Parathyroid adenoma (tissue), 2 donors: ENCODE results near the gene GOLGA6L22.
"Not testable (repeated sequence)": the region's sequence is repeated elsewhere in the genome, so short reads cannot be mapped to it uniquely, and the experiment has no call there.

Source experiments
- H2AFZ ChIP-seq: fragments of 300-600 bp; sonication (generic); one replicate; pipeline ENCODE4 v1.7.0; 2017; ENCODE audit warnings: antibody characterized with exemption, mild to moderate bottlenecking
- H3K27ac ChIP-seq: fragments of 300-600 bp; sonication (generic); one replicate; pipeline ENCODE4 v1.7.0; 2017
- H3K27me3 ChIP-seq: fragments of 300-600 bp; sonication (generic); one replicate; pipeline ENCODE4 v1.7.0; 2017; ENCODE audit warnings: low read length; ENCODE audit not compliant: control insufficient read depth, insufficient read depth
- H3K36me3 ChIP-seq: fragments of 300-600 bp; sonication (generic); one replicate; pipeline ENCODE4 v1.7.0; 2017; ENCODE audit warnings: low read length; ENCODE audit not compliant: control insufficient read depth, insufficient read depth
- H3K4me1 ChIP-seq: fragments of 300-600 bp; sonication (generic); one replicate; pipeline ENCODE4 v1.7.0; 2017; ENCODE audit warnings: control low read depth
- H3K4me2 ChIP-seq: fragments of 300-600 bp; sonication (generic); one replicate; pipeline ENCODE4 v1.7.0; 2017; ENCODE audit warnings: low read length
- H3K4me3 ChIP-seq: fragments of 300-600 bp; sonication (generic); one replicate; pipeline ENCODE4 v1.7.0; 2017; ENCODE audit warnings: low read depth, low read length
- H3K79me2 ChIP-seq: fragments of 300-600 bp; sonication (generic); one replicate; pipeline ENCODE4 v1.7.0; 2017; ENCODE audit warnings: control low read depth
- H3K9ac ChIP-seq: fragments of 300-600 bp; sonication (generic); one replicate; pipeline ENCODE4 v1.7.0; 2017; ENCODE audit warnings: mild to moderate bottlenecking
- H3K9me3 ChIP-seq: fragments of 300-600 bp; sonication (generic); one replicate; pipeline ENCODE4 v1.7.0; 2017; ENCODE audit warnings: low read length; ENCODE audit not compliant: control insufficient read depth
- donor health status: primary hyperparathyroidism.

The GOLGA6L22 gene, protein sequence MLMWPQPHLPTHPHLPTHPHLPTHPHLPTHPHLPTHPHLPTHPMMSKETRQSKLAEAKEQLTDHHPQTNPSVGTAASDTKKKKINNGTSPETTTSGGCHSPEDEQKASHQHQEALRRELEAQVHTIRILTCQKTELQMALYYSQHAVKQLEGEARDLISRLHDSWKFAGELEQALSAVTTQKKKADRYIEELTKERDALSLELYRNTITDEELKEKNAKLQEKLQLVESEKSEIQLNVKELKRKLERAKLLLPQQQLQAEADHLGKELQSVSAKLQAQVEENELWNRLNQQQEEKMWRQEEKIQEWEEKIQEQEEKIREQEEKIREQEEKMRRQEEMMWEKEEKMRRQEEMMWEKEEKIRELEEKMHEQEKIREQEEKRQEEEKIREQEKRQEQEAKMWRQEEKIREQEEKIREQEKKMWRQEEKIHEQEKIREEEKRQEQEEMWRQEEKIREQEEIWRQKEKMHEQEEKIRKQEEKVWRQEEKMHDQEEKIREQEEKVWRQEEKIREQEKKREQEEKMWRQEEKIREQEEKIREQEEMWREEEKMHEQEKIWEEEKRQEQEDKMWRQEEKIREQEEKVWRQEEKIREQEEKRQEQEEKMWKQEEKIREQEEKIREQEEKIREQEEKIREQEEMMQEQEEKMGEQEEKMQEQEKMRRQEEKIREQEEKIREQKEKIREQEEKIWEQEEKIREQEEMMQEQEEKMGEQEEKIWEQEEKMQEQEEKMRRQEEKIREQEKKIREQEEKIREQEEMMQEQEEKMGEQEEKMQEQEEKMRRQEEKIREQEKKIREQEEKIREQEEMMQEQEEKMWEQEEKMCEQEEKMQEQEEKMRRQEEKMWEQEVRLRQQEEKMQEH

DNA sequence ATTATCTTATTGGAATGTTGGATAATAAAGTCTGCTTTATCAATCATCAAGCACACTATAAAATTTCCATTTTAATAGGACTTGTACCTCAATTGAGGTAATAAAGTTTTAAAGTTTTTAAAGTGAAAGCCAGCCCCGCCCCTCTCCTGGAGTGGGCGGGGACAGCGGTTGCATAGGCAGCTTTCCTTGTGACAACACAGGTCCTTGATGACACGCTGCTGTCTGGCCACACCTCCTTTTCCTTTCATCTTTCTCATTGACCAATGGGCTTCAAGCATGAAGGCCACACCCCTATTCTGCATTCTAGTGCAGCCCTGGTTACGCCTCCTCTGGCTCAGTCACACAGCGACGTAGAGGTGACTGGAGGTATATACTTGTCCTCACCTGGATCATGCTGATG, at the start of gene GOLGA6L22:
TSS of gene GOLGA6L22 (plus strand) at position 301 of the 400 bp plus-strand sequence. CDS start at position 392, 91 bp downstream.
- not testable (repeated sequence) for H3K27me3 ChIP-seq, H3K79me2 ChIP-seq, H2AFZ ChIP-seq, H3K4me2 ChIP-seq, H3K4me1 ChIP-seq, H3K9ac ChIP-seq, H3K9me3 ChIP-seq, H3K36me3 ChIP-seq, H3K27ac ChIP-seq, H3K4me3 ChIP-seq

DNA sequence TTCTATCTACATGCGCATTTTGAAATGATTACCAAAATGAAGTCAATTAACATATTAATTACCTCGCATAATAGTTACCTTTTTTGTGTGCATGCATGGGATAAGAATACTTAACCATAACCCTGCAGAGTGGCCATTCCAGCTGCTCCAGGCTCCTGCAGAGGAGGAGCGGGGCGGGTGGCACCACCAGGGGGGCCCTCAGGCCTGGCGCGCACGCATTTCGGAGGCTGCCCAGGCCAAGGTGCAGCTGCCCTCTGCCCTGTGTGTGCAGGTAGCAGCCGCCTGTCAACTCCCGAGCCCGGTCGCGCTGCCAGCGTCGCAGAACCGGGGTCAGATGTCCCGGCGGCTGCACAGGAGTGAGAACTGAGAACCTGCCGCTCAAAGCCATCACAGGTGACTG, 41.4 kb upstream of the GOLGA6L22 start:
- not testable (repeated sequence) for H3K36me3 ChIP-seq, H3K4me2 ChIP-seq, H3K79me2 ChIP-seq, H3K9me3 ChIP-seq, H3K9ac ChIP-seq, H3K27me3 ChIP-seq, H3K4me1 ChIP-seq, H2AFZ ChIP-seq, H3K27ac ChIP-seq, H3K4me3 ChIP-seq

DNA sequence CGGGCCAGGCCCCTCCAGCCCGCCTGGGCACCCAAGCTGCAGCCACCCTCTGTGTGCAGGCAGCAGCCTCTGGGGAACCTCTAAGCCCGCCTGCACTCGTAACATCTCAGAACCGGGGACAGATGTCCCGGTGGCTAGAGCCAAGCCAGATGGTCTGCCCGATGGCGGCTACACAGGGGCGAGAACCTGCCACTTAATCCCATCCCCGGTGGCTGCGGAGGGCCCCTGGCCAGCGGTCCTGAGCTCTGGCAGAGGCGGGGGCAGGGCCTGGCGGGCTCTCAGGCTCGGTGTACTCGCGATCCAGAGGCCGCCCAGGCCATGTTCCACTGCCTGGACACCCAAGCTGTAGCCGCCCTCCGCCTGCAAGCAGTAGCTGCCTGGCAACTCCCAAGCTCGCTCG, 40.9 kb upstream of the GOLGA6L22 start:
- H2AFZ ChIP-seq, H3K9ac ChIP-seq, H3K4me1 ChIP-seq, H3K79me2 ChIP-seq, H3K4me3 ChIP-seq, H3K27ac ChIP-seq, H3K36me3 ChIP-seq, H3K27me3 ChIP-seq, H3K4me2 ChIP-seq, H3K9me3 ChIP-seq: not testable (repeated sequence)

DNA sequence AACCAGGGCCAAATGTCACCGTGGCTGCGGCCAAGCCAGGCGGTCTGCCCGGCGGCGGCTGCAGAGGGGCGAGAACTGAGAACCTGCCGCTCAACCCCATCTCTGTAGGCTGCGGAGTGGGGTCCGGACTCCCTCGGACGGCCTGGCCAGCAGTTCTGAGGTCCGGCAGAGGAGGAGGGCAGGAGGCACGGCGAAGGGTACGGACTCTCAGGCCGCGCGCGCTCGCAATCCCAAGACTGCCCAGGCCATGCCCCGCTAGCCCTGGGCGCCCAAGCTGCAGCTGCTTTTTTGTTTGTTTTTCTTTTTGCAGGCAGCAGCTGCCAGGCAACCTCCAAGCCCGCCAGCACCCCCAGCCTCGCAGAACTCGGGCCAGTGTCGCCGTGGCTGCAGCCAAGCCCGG, 40.5 kb upstream of the GOLGA6L22 start:
- H3K4me2 ChIP-seq, H3K27me3 ChIP-seq, H3K4me1 ChIP-seq, H3K27ac ChIP-seq, H3K36me3 ChIP-seq, H3K79me2 ChIP-seq, H3K9me3 ChIP-seq, H3K9ac ChIP-seq, H3K4me3 ChIP-seq, H2AFZ ChIP-seq: not testable (repeated sequence)

DNA sequence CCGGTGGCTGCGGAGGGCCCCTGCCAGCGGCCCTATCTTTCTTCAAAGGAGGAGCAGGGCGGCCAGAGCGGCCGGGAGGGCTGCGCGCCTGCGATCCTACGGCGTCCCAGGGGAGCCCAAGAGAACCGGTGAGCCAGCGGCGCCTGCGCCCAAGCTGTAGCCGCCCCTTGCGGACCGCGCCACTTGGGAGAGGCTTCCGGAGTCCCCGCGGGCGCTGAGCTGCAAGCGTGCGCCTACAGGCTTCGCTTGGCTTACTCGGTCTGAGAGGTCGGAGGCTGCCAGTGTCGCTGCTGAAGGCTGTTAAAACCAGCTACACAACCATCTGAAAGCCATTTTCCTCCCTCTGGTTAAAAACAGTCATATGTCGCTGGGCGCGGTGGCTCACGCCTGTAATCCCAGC, 40.0 kb upstream of the GOLGA6L22 start:
- not testable (repeated sequence) for H3K9ac ChIP-seq, H3K4me1 ChIP-seq, H3K27ac ChIP-seq, H3K27me3 ChIP-seq, H3K4me2 ChIP-seq, H3K36me3 ChIP-seq, H3K79me2 ChIP-seq, H2AFZ ChIP-seq, H3K4me3 ChIP-seq, H3K9me3 ChIP-seq

DNA sequence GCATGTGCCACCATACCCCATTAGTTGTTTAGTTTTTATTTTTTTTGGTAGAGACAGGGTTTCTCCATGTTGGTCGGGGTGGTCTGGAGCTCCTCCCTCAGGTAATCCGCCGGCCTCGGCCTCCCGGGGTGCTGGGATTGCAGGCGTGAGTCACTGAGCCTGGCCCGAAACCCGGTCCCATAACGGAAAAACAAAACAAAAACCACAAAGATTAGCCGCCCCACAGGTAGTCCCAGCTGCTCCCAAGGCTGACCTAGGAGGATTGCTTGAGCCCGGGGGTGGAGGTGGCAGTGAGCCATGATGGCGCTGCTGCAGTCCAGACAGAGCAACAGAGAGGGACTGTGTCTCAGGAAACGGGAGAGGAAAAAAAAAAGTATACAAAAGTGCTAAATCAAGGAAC, 38.4 kb upstream of the GOLGA6L22 start:
- not testable (repeated sequence) for H2AFZ ChIP-seq, H3K4me3 ChIP-seq, H3K9me3 ChIP-seq, H3K9ac ChIP-seq, H3K79me2 ChIP-seq, H3K4me1 ChIP-seq, H3K36me3 ChIP-seq, H3K27ac ChIP-seq, H3K4me2 ChIP-seq, H3K27me3 ChIP-seq

DNA sequence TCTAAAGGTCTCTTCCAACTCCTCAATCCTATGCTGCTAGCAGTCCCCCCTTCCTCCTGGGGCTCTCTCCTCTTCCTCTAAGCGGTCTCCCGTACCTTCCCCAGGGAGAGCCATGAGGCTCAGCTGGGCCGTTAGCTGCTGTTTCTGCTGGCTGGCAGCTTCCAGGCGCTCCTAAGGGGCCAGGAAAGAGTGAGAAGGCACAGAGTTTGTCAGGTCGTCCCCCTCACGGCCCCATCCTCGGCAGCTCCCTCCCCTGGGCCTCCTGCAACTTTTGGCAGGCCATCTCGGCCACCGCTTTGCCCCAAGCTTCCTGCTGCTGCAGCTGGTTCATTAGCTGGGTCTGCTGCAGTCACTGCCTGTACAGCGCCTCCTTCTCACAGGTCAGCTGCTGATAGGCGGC, 29.3 kb upstream of the GOLGA6L22 start:
- not testable (repeated sequence) for H3K4me1 ChIP-seq, H3K27ac ChIP-seq, H3K27me3 ChIP-seq, H2AFZ ChIP-seq, H3K9ac ChIP-seq, H3K79me2 ChIP-seq, H3K4me2 ChIP-seq, H3K4me3 ChIP-seq, H3K36me3 ChIP-seq, H3K9me3 ChIP-seq

DNA sequence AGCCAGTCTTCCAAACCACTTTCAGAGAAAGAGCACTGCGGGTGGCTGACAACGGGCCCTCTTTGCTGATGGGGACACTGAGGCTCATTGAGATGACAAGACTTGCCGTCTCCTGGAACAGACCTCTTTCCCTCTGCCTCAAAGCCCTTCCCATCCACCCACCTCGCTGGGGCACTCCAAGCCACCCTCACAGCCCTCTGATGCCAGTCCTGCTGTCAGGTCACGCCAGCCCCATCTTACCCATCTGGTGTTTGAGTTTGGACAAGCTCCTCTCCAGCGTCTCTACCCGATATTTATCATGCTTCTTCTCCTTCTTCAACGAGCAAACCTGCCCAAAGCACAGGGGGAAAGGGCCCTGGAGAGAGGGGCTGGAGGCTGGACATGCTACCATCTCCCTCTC, 27.0 kb upstream of the GOLGA6L22 start:
- not testable (repeated sequence) for H3K9me3 ChIP-seq

DNA sequence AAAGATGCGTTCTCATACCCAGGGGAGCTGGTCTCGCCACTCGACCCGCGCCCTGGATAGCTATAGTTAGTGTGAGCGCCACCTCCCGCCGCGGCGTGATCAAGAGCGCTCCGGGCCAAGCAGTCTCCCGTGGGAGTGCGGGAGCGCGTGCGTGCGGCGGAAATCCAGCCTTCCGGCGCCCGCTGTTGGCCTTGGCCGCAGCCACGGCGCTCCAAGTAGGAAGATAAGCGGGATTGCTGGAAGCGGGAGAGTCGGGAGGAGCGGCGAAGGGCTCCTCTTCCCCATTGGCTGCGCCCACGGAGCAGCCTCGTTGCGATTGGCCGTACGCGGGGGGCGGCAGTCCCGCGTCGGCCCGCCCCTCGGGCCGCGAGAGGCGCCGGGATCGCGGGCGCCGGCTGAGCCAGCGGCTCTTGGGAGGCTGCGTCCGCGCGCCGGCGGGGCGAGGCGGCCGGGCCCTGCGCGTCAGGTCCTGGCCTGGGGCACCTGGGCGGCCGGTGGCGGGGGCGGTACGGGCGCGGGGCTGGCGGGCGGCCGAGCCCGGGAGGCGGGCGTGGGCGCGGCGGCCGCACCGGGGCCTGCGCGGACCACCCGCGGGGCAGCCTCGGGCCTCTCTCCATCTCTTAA, 35.9 kb downstream of the GOLGA6L22 start:
- not testable (repeated sequence) for H3K27ac ChIP-seq, H3K79me2 ChIP-seq, H3K27me3 ChIP-seq, H2AFZ ChIP-seq, H3K36me3 ChIP-seq, H3K4me2 ChIP-seq, H3K9me3 ChIP-seq, H3K9ac ChIP-seq, H3K4me1 ChIP-seq
- peak overlapping the region; percentile 27 for H3K4me3 ChIP-seq

More for the DNA sequence above, 27.0 kb upstream of the GOLGA6L22 start:
- not testable (repeated sequence) for H3K79me2 ChIP-seq, H3K4me3 ChIP-seq, H3K27ac ChIP-seq, H2AFZ ChIP-seq, H3K4me1 ChIP-seq, H3K9ac ChIP-seq, H3K27me3 ChIP-seq, H3K36me3 ChIP-seq, H3K4me2 ChIP-seq

DNA sequence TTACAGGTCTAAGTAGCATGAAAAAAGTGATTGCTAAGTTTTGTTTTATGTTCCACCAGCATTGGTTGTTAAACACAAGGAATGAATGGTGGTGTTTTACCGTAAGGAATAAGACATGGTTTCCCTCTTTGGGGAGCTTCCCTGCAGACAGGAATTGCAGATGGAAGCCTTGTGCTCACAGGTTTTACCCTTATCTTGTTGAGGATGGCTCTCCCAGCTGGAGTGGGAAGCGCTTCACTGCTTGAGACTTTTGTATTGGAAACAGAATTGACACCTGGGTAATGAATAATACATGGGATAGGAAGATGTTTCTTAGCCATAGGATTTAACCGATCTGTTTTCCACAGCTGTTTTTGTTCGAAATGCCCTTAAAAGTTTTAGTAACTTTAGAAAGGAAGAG, 38.5 kb downstream of the GOLGA6L22 start:
- not testable (repeated sequence) for H3K4me3 ChIP-seq, H3K9ac ChIP-seq, H3K27ac ChIP-seq, H3K36me3 ChIP-seq, H3K9me3 ChIP-seq, H3K4me1 ChIP-seq, H2AFZ ChIP-seq, H3K4me2 ChIP-seq, H3K27me3 ChIP-seq, H3K79me2 ChIP-seq
